Measurements from ENCODE around the gene SLC9A2. TPM values are rescaled to one million over a fixed set of nuclear protein-coding genes. Genes with fewer than 3 reads are reported as not detected.

Gene SLC9A2
- total RNA-seq, 4 donors from 2014 or later: 0.09 to 0.16 (median 0.12) TPM

GRCh38 chr2:102588213-102588939 lies 31.0 kb upstream of the SLC9A2 start:
- ATAC-seq (ENCODE audit: low FRiP score) (no peak), DNase-seq (ENCODE audit: low spot score) (no peak)
- no peak for TF ChIP-seq CTCF (IDR thresholded peaks at IDR 0.05)

- TF ChIP-seq CTCF (IDR thresholded peaks at IDR 0.05): no peak
- DNase-seq (ENCODE audit: low spot score) (no peak), ATAC-seq (ENCODE audit: low FRiP score) (no peak)
These were observed 29.9 kb upstream of the SLC9A2 start for GRCh38 chr2:102589444-102589843.

GRCh38 chr2:102591491-102592045 lies 27.8 kb upstream of the SLC9A2 start:
- DNase-seq (ENCODE audit: low spot score) (no peak), ATAC-seq (ENCODE audit: low FRiP score) (no peak)
- TF ChIP-seq CTCF (IDR thresholded peaks at IDR 0.05): no peak

- ATAC-seq (ENCODE audit: low FRiP score) (no peak), DNase-seq (ENCODE audit: low spot score) (no peak)
- no peak for TF ChIP-seq CTCF (IDR thresholded peaks at IDR 0.05)
These were observed 26.8 kb upstream of the SLC9A2 start for GRCh38 chr2:102592601-102593000.

DNA sequence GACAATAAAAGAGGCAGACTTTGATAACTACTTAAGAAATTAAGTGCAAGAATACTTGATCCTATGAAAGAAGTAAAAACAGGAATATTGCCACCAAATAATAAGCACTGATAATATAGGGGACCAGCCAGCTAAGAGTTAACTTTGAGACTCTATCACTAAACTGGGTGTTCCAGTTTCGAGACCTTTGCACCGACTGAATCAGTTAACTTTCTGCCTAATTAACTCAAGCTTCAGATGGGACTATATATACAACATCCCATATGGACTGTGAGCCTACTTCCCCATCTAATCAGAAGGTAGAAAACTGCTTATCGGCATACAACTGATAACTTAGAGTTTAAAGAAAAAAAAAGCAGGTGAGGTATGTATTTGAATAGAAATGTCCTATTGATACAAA lies 25.8 kb upstream of the SLC9A2 start:
- no peak for DNase-seq (ENCODE audit: low spot score)
- ATAC-seq (ENCODE audit: low FRiP score): no peak
- no peak for TF ChIP-seq CTCF (IDR thresholded peaks at IDR 0.05)

DNA sequence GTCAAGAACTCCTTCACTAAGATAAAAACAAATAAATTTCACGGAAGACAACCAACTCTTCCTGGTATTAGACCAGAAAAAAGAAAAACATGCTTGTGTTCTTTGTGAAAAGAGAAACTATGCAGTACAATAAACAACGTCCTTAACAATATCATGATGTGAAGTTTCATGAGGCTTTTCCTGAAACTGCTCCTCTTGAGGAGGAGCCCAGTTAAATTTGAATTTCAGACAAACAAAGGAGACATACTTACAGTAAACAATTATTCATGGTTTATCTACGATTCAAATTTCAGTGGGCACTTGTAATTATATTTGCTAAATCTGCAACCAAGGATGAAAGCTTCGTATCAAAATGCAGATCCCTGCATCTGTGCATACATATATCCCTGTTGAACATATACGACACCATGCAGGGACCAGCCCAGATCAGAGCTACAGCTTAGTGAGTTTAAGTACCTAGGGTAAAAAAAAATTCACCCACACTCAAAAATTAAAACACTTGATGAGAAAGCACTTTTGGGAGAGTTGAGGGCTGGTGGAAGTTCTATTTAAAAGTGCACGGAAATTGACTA lies 24.8 kb upstream of the SLC9A2 start:
- no peak for TF ChIP-seq CTCF (IDR thresholded peaks at IDR 0.05)
- DNase-seq (ENCODE audit: low spot score) (no peak), ATAC-seq (ENCODE audit: low FRiP score) (no peak)

GRCh38 chr2:102597788-102598187 lies 21.6 kb upstream of the SLC9A2 start:
- no peak for ATAC-seq (ENCODE audit: low FRiP score)
- TF ChIP-seq CTCF (IDR thresholded peaks at IDR 0.05): no peak
- no peak for DNase-seq (ENCODE audit: low spot score)
